GM12891 (cell line): Measurements from ENCODE around the gene IFT80.

Experiments used
- POLR2A ChIP-seq: IDR thresholded peaks from 2 replicates; pipeline ENCODE4 v1.6.1; 2011; ENCODE audit warnings: low read depth, low read length, control low read depth
- POLR2AphosphoS5 ChIP-seq: IDR thresholded peaks from 2 replicates; pipeline ENCODE4 v1.6.1; 2011; ENCODE audit warnings: low read depth, low read length, control low read depth
- POU2F2 ChIP-seq: IDR thresholded peaks from 2 replicates; pipeline ENCODE4 v1.6.1; 2011; ENCODE audit warnings: low read depth, mild to moderate bottlenecking, control low read depth, low read length, moderate library complexity
- TAF1 ChIP-seq: IDR thresholded peaks from 2 replicates; pipeline ENCODE4 v1.6.1; 2011; ENCODE audit warnings: low read depth, low read length, control low read depth

DNA sequence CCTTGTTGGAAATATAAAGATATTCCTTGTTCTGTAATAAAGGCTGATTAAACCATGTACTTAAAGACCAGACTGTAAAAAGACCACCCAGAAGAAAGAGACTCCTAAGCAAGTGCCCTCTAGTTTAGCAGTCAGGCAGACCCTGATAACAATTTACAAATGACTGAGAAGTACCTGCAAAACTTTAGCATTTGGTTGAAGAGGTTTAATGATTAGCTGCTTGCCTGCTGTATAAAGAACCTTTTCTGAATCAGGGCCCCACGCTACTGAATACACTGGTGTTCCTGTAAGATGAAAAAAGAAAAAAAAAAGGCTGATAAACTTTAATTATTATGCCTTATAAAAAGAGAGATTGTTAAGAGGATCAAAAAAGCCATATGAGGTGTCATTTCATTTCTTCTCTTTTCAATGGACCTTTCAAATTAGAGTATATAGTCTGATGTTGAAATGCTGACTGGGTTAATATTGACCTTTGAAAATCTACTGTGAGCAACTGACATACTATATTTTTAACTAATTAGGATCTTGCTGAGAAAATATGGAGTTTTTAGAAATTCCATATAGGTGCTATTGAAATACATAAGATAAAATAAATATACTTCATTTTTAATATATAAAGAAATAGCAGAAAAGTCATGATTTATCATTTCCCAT, 33.0 kb downstream of the IFT80 start:
- TF ChIP-seq POLR2A (no peak), TAF1 (no peak), POLR2AphosphoS5 (no peak), POU2F2 (no peak)
